ENCODE measurements around the gene ETFDH. TPM values are rescaled to one million over a fixed set of nuclear protein-coding genes. Genes with fewer than 3 reads are reported as not detected.

The ETFDH gene
- total and polyA plus RNA-seq, 10 of the 15 experiments (the other 5 are each of a cell fraction or from before 2014, with no cell fraction given): 10.9 to 30.4 (median 20.6) TPM

- DNase-seq (ENCODE audit: low read depth, low spot score) (no peak), ATAC-seq (no peak), FAIRE-seq (no peak)
- BruUV-seq (replicated peaks): no TSS peak
- ChIA-PET POLR2A (no interaction called here), RAD21 (ENCODE audit: unreplicated experiment) (interaction anchor here (2.6 kb wide), 1 partner anchor 125 kb away, joined by 15 read pairs; no protein-coding TSS in a partner anchor), SMC1A (ENCODE audit: uncharacterized antibody, unreplicated experiment) (interaction anchor here (1.0 to 2.6 kb wide), 4 partner anchors 100 to 145 kb away, joined by 3 to 21 read pairs (median 4); no protein-coding TSS in a partner anchor), CTCF (interaction anchor here (1.2 to 6.1 kb wide), 2 partner anchors 124 to 476 kb away, joined by 3 to 61 read pairs; no protein-coding TSS in a partner anchor)
- Histone ChIP-seq H3K4me3 (no peak overlapping the region), H3K4me2 (ENCODE audit: control insufficient read depth, insufficient read depth) (no peak overlapping the region), H2AFZ (ENCODE audit: control insufficient read depth, low read depth, low read length) (no peak overlapping the region), H3K27me3 (replicated peaks in 1 of 2; ENCODE audit: control insufficient read depth in 2 of 2, insufficient read depth in 2 of 2, low read length in 1 of 2) (peaks cover 0 to 2% of the 10 kb centered on the region in 2 experiments; a peak in 1 of 4 replicates), H4K20me1 (ENCODE audit: control insufficient read depth, insufficient read depth) (no peaks in the 10 kb centered on the region), H3K9ac (ENCODE audit: control insufficient read depth, insufficient read depth, low read length) (no peak overlapping the region), H3K36me3 (ENCODE audit: control insufficient read depth in 2 of 2, insufficient read depth in 2 of 2, low read length in 1 of 2) (no peaks in the 10 kb centered on the region), H3K79me2 (ENCODE audit: control insufficient read depth, insufficient read depth, low read length) (peaks cover 16% of the 10 kb centered on the region), H3K27ac (ENCODE audit: control insufficient read depth, insufficient read depth) (no peak overlapping the region), H3K4me1 (ENCODE audit: control insufficient read depth, insufficient read depth, low read length) (no peaks in the 10 kb centered on the region), H3K9me3 (replicated peaks; ENCODE audit: control insufficient read depth, insufficient read depth, low read length) (no peaks in the 10 kb centered on the region)
- in situ Hi-C loops (cut with MboI): loop anchor here (5.0 kb wide), 2 partner anchors 476 to 721 kb away; no protein-coding TSS in a partner anchor
- WGBS (ENCODE audit: insufficient coverage, insufficient replicate concordance, low lambda C conversion rate, missing lambda C conversion rate): 73% methylated on average over 6 of the region's 6 CpGs
- intact Hi-C loops (cut with micrococcal nuclease; ENCODE audit: unreplicated experiment): loop anchor here (5.0 kb wide), 1 partner anchor 451 kb away; no protein-coding TSS in a partner anchor
- TF ChIP-seq PML (IDR thresholded peaks at IDR 0.05; ENCODE audit: low read length): no peak
- no peak for TF ChIP-seq USF1 (IDR thresholded peaks at IDR 0.05; ENCODE audit: borderline replicate concordance, extremely low read length, insufficient read depth, low read depth, low read length)
- no peak for TF ChIP-seq POLR2A (IDR thresholded peaks at IDR 0.05; ENCODE audit: low read depth, low read length)
- TF ChIP-seq, protein P1, sequence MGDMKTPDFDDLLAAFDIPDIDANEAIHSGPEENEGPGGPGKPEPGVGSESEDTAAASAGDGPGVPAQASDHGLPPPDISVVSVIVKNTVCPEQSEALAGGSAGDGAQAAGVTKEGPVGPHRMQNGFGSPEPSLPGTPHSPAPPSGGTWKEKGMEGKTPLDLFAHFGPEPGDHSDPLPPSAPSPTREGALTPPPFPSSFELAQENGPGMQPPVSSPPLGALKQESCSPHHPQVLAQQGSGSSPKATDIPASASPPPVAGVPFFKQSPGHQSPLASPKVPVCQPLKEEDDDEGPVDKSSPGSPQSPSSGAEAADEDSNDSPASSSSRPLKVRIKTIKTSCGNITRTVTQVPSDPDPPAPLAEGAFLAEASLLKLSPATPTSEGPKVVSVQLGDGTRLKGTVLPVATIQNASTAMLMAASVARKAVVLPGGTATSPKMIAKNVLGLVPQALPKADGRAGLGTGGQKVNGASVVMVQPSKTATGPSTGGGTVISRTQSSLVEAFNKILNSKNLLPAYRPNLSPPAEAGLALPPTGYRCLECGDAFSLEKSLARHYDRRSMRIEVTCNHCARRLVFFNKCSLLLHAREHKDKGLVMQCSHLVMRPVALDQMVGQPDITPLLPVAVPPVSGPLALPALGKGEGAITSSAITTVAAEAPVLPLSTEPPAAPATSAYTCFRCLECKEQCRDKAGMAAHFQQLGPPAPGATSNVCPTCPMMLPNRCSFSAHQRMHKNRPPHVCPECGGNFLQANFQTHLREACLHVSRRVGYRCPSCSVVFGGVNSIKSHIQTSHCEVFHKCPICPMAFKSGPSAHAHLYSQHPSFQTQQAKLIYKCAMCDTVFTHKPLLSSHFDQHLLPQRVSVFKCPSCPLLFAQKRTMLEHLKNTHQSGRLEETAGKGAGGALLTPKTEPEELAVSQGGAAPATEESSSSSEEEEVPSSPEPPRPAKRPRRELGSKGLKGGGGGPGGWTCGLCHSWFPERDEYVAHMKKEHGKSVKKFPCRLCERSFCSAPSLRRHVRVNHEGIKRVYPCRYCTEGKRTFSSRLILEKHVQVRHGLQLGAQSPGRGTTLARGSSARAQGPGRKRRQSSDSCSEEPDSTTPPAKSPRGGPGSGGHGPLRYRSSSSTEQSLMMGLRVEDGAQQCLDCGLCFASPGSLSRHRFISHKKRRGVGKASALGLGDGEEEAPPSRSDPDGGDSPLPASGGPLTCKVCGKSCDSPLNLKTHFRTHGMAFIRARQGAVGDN (IDR thresholded peaks at IDR 0.05): no peak
- TF ChIP-seq CHD4 (IDR thresholded peaks at IDR 0.05): no peak
- no peak for TF ChIP-seq HCFC1 (IDR thresholded peaks at IDR 0.05; ENCODE audit: low read length)
These were observed 54.5 kb downstream of the ETFDH start for GRCh38 chr4:158726633-158727032.

Data from GM12878 (cell line).